Activated T-cell treated with anti-CD3 and anti-CD28 coated beads for 4 hours (primary cell): ENCODE results near the gene NCL.

Source experiments
- DNase-seq: peaks from one replicate; pipeline ENCODE4 v3.0.0-alpha.2; 2020

Gene NCL

GRCh38 chr2:231463698-231464575, at the start of gene NCL:
Gene NCL (minus strand): TSS chr2:231464484. CDS start chr2:231464353, 131 bp downstream.
- DNase-seq = peak; percentile 87

- no peak for DNase-seq
Observed at GRCh38 chr2:231513746-231514224, 49.5 kb upstream of the NCL start.

GRCh38 chr2:231512222-231512621, 47.9 kb upstream of the NCL start:
- DNase-seq = no peak

GRCh38 chr2:231503766-231504165, 39.5 kb upstream of the NCL start:
- no peak for DNase-seq

GRCh38 chr2:231502596-231502995, 38.3 kb upstream of the NCL start:
- no peak for DNase-seq

- no peak for DNase-seq
Observed at GRCh38 chr2:231497651-231498050, 33.4 kb upstream of the NCL start.

GRCh38 chr2:231494669-231495068, 30.4 kb upstream of the NCL start:
- DNase-seq = no peak

- DNase-seq = no peak
Observed at GRCh38 chr2:231490801-231491200, 26.5 kb upstream of the NCL start.

GRCh38 chr2:231489990-231490389, 25.7 kb upstream of the NCL start:
- DNase-seq = peak; percentile 14

- DNase-seq = no peak
Observed at GRCh38 chr2:231488331-231488730, 24.0 kb upstream of the NCL start.

GRCh38 chr2:231486851-231487596, 22.7 kb upstream of the NCL start:
- no peak for DNase-seq

- DNase-seq = peak; percentile 15
Observed at GRCh38 chr2:231483398-231484329, 19.4 kb upstream of the NCL start.

GRCh38 chr2:231482806-231483391, 18.6 kb upstream of the NCL start:
- DNase-seq = peak; percentile 62

GRCh38 chr2:231480781-231481180, 16.5 kb upstream of the NCL start:
- DNase-seq = no peak

- no peak for DNase-seq
Observed at GRCh38 chr2:231479455-231479854, 15.2 kb upstream of the NCL start.

GRCh38 chr2:231476920-231477319, 12.6 kb upstream of the NCL start:
- DNase-seq = no peak

- DNase-seq = no peak
Observed at GRCh38 chr2:231475965-231476364, 11.7 kb upstream of the NCL start.

- DNase-seq = no peak
Observed at GRCh38 chr2:231472816-231473215, 8.5 kb upstream of the NCL start.

GRCh38 chr2:231470246-231470900, 6.1 kb upstream of the NCL start:
- DNase-seq = no peak

- no peak for DNase-seq
Observed at GRCh38 chr2:231469583-231469950, 5.3 kb upstream of the NCL start.

- no peak for DNase-seq
Observed at GRCh38 chr2:231467613-231468530, 3.6 kb upstream of the NCL start.
